K562 (cell line): ENCODE results near the gene VWA8. TPM values are rescaled to one million over a fixed set of nuclear protein-coding genes. Genes with fewer than 3 reads are reported as not detected.

Experiments used
- ATAC-seq: fragments of 200-7000 bp; cut with Tn5 transposase; 3 replicates; pipeline ENCODE4 v1.9.1; 2020; ENCODE audit warnings: moderate library complexity
- BruUV-seq: library from RNA; stranded (reverse); fragments of 400-500 nt; replicated peaks from 2 replicates; lab custom pipeline; 2021; lab: Mats Ljungman, UMichigan
- CTCF ChIA-PET: fragments of 300-600 bp; formaldehyde crosslinking; extraction: SDS; loops from one replicate; lab custom pipeline; 2021; ENCODE audit warnings: low intra/inter-chr PET ratio; lab: Yijun Ruan, JAX
- POLR2A ChIA-PET: fragments of 300-600, 350-650 bp; sonication (Branson Sonifier 250); formaldehyde crosslinking; extraction: SDS; loops from one replicate; lab custom pipeline; 2021; ENCODE audit warnings: antibody characterized with exemption, inconsistent platforms; lab: Yijun Ruan, JAX
- DNase-seq, 4 experiments: peaks; one replicate each; pipeline versions ENCODE4 v3.0.0 to v3.0.0-alpha.2; 2011 to 2018; ENCODE audit warnings: low spot score in 3 of 4, mixed read lengths in 3 of 4; ENCODE audit errors: extremely low read depth in 1 of 4
- FAIRE-seq: peaks from 2 replicates; lab custom pipeline; 2011; peaks lifted over from hg19 to GRCh38; lab: Jason Lieb, UNC
- H2AFZ ChIP-seq: 2 replicates; pipeline ENCODE4 v1.6.0; 2011; ENCODE audit warnings: low read depth, low read length, control low read depth, inconsistent platforms
- H3K27ac ChIP-seq: fragments of 200-600 bp; 3 replicates; pipeline ENCODE4 v1.8.0; 2011; ENCODE audit warnings: low read depth, mild to moderate bottlenecking, control low read depth, inconsistent platforms, low read length, moderate library complexity, mixed read lengths; ENCODE audit errors: extremely low read depth
- H3K27me3 ChIP-seq, 2 experiments: fragments of 300-600 bp in 1 of 2; 2 replicates in 1 of 2; 3 replicates in 1 of 2; pipeline versions ENCODE4 v1.6.0 to v1.8.0; 2011; ENCODE audit warnings: inconsistent platforms in 2 of 2, low read length in 2 of 2, mild to moderate bottlenecking in 1 of 2, mixed read lengths in 1 of 2, moderate library complexity in 1 of 2; ENCODE audit not compliant: control insufficient read depth in 2 of 2, insufficient read depth in 2 of 2
- H3K36me3 ChIP-seq: fragments of 300-600 bp; 3 replicates; pipeline ENCODE4 v1.8.0; 2011; ENCODE audit warnings: mild to moderate bottlenecking, low read length, inconsistent platforms; ENCODE audit not compliant: control insufficient read depth, insufficient read depth
- H3K4me1 ChIP-seq, 2 experiments: fragments of 200-600 bp in 1 of 2; replicated peaks in 1 of 2; 2 replicates in 1 of 2; 3 replicates in 1 of 2; pipeline versions ENCODE4 v1.5.1 to v1.8.0; 2011; ENCODE audit warnings: inconsistent platforms in 2 of 2, low read length in 2 of 2, mild to moderate bottlenecking in 1 of 2, mixed read lengths in 1 of 2, moderate library complexity in 1 of 2; ENCODE audit not compliant: control insufficient read depth in 2 of 2, insufficient read depth in 2 of 2
- H3K4me2 ChIP-seq: 2 replicates; pipeline ENCODE4 v1.6.1; 2011; ENCODE audit warnings: low read length, control low read depth, inconsistent platforms, mixed read lengths; ENCODE audit not compliant: insufficient read depth
- H3K4me3 ChIP-seq: fragments of 200-600 bp; sonication (generic), shearing (Covaris generic); 2 replicates; pipeline ENCODE4 v1.5.1; 2016; ENCODE audit warnings: control low read depth, inconsistent platforms
- H3K79me2 ChIP-seq: fragments of 200-600 bp; 3 replicates; pipeline ENCODE4 v1.8.0; 2011; ENCODE audit warnings: low read length, inconsistent platforms; ENCODE audit not compliant: control insufficient read depth, insufficient read depth
- H3K9ac ChIP-seq, 2 experiments: 2 replicates each; pipeline versions ENCODE4 v1.6.0 to v1.6.1; 2011; ENCODE audit warnings: low read depth in 2 of 2, low read length in 2 of 2, control low read depth in 1 of 2, inconsistent platforms in 1 of 2, mild to moderate bottlenecking in 1 of 2, mixed read lengths in 1 of 2; ENCODE audit not compliant: insufficient read depth in 1 of 2
- H3K9me1 ChIP-seq: one replicate; pipeline ENCODE4 v1.6.0; 2011; ENCODE audit warnings: inconsistent platforms, mild to moderate bottlenecking, low read length, moderate library complexity; ENCODE audit not compliant: control insufficient read depth, insufficient read depth
- H3K9me3 ChIP-seq: replicated peaks from 2 replicates; pipeline ENCODE4 v1.5.1; 2011; ENCODE audit warnings: low read depth, low read length, inconsistent platforms; ENCODE audit not compliant: control insufficient read depth, insufficient read depth
- H4K20me1 ChIP-seq: replicated peaks from 2 replicates; pipeline ENCODE4 v1.6.1; 2011; ENCODE audit warnings: low read length, inconsistent platforms, mixed read lengths; ENCODE audit not compliant: control insufficient read depth, insufficient read depth
- CXXC5 ChIP-seq: fragments of 250-450 bp; sonication (Bioruptor Pico); IDR thresholded peaks from 2 replicates; pipeline ENCODE4 v1.8.0; 2022; ENCODE audit warnings: inconsistent platforms, mild to moderate bottlenecking, moderate library complexity
- ILF3 ChIP-seq: fragments of 450-650 bp; IDR thresholded peaks from 2 replicates; pipeline ENCODE4 v1.6.1; 2018; ENCODE audit warnings: antibody characterized with exemption, mild to moderate bottlenecking, moderate library complexity, borderline replicate concordance
- KAT7 ChIP-seq: sonication (generic); formaldehyde crosslinking; IDR thresholded peaks from 2 replicates; pipeline ENCODE4 v1.8.0; 2022; ENCODE audit warnings: missing genetic modification reagents, mild to moderate bottlenecking, borderline replicate concordance
- KDM4B ChIP-seq, 2 experiments: fragments of 450-650 bp in 1 of 2; sonication (generic) in 1 of 2; IDR thresholded peaks; 2 replicates each; pipeline ENCODE4 v1.6.1; 2016 to 2017; ENCODE audit warnings: borderline replicate concordance in 2 of 2, antibody characterized with exemption in 1 of 2, low read depth in 1 of 2, mild to moderate bottlenecking in 1 of 2
- NFATC3 ChIP-seq: fragments of 450-650 bp; IDR thresholded peaks from 2 replicates; pipeline ENCODE4 v1.6.1; 2017; ENCODE audit warnings: mild to moderate bottlenecking
- NFXL1 ChIP-seq: fragments of 450-650 bp; formaldehyde crosslinking; IDR thresholded peaks from 2 replicates; pipeline ENCODE4 v1.4.0; 2021; ENCODE audit warnings: mild to moderate bottlenecking
- in situ Hi-C: fragments of 300-500 bp; cut with MboI; formaldehyde crosslinking; loops from 4 replicates; pipeline ENCODE4 v1.15.0; 2018; ENCODE audit warnings: inconsistent platforms, mixed read lengths
- intact Hi-C: fragments of 100-400 bp; cut with micrococcal nuclease; formaldehyde crosslinking; loops from 2 replicates; pipeline ENCODE4 v1.14.2; 2022
- polyA plus RNA-seq, 8 experiments: library from polyadenylated mRNA; depleted of rRNA in 4 of 8; stranded (reverse) in 5 of 8; unstranded in 3 of 8; fragments of >200 nt; fragmentation: Nextera tagmentation in 2 of 8; fragmentation: Illumina TruSeq in 1 of 8; extraction: Ambion mirVana in 2 of 8; extraction: Trizol in 1 of 8; gene quantifications; 2 replicates each; pipeline versions ENCODE4 v1.2.1 to v1.2.3, GENCODE V29; 2011 to 2014; ENCODE audit warnings: inconsistent platforms in 1 of 8, missing spikeins in 1 of 8
- total RNA-seq, 7 experiments: library from RNA; depleted of rRNA in 6 of 7; stranded (reverse); fragments of >200 nt in 6 of 7; fragmentation: Illumina TruSeq in 2 of 7; extraction: Trizol in 2 of 7; gene quantifications; 2 replicates each; pipeline versions ENCODE4 v1.2.1 to v1.2.3, GENCODE V29; 2011 to 2021; ENCODE audit warnings: low replicate concordance in 1 of 7
- TF ChIP-seq, protein P1 (sequence below): sonication (generic); formaldehyde crosslinking; IDR thresholded peaks from 2 replicates; pipeline ENCODE4 v1.9.0; 2022; ENCODE audit warnings: mild to moderate bottlenecking, missing genetic modification reagents
- TF ChIP-seq, protein P2 (sequence below): fragments of 450-650 bp; formaldehyde crosslinking; IDR thresholded peaks from 2 replicates; pipeline ENCODE4 v1.4.0; 2020; ENCODE audit warnings: mild to moderate bottlenecking, moderate library complexity
- TF ChIP-seq, protein P3 (sequence below): fragments of 450-650 bp; IDR thresholded peaks from 2 replicates; pipeline ENCODE4 v1.6.1; 2017; ENCODE audit warnings: mild to moderate bottlenecking, moderate library complexity
- TF ChIP-seq, protein P4 (sequence below): fragments of 450-650 bp; formaldehyde crosslinking; IDR thresholded peaks from 2 replicates; pipeline ENCODE4 v1.4.0; 2020; ENCODE audit warnings: mild to moderate bottlenecking, moderate library complexity

VWA8 gene
- total and polyA plus RNA-seq, 9 of the 15 experiments (the other 6 are each of a cell fraction or from before 2014, with no cell fraction given), result 2.1 to 18.5 (median 13.3) TPM

DNA sequence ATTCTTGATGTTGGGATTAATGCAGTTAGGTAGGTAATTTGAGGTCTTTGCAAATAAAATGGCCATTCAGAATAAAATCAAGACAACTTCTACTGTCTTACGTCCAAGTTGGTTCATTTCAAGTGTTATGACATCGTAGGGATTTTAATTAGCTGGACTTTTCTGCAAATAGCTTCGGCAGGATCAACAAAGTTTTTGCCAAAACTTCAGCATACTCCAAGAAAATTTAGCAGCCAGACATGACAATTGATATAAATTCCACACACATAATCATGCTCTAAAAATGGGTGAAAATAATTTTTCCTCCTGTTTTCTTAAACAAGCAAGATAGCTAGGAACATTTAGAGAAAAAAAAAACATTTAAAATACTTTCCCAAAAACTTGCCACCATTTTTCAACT lies 344.8 kb downstream of the VWA8 start (continued):
- TF ChIP-seq KDM4B (IDR thresholded peaks at IDR 0.05; ENCODE audit: borderline replicate concordance in 2 of 2, low read depth in 1 of 2), result no peak
- TF ChIP-seq ILF3, result no peak
- no peak for TF ChIP-seq NFATC3

DNA sequence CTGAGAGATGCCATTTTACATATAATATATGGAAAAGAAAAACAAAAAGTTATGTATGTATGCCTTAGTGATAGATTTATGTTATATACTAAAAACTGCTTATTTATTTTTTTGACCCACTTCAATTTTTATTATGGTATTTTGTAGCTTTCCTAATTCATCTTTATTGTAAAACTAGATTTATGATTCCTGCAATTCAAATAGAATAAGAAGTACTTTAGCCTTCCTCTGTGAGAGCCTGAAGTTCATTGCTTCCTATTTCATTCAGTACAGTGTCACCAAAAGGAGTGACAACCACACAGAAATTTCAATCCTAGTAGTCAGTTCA lies 345.4 kb downstream of the VWA8 start:
- Histone ChIP-seq H3K4me1 (no peaks in the 10 kb centered on the region), H3K9me3 (no peaks in the 10 kb centered on the region), H3K4me2 (no peak overlapping the region), H3K27me3 (no peaks in the 10 kb centered on the region), H3K9me1 (no peaks in the 10 kb centered on the region), H3K79me2 (no peaks in the 10 kb centered on the region), H2AFZ (no peak overlapping the region), H3K4me3 (no peak overlapping the region), H4K20me1 (no peaks in the 10 kb centered on the region), H3K36me3 (peaks cover 29% of the 10 kb centered on the region; the same call in 2 of the 3 replicates), H3K9ac (no peak overlapping the region), H3K27ac (no peak overlapping the region)
- no TSS peak for BruUV-seq
- ATAC-seq, result no peak
- POLR2A ChIA-PET, result no interaction called here
- no peak for FAIRE-seq
- TF ChIP-seq, protein P1, sequence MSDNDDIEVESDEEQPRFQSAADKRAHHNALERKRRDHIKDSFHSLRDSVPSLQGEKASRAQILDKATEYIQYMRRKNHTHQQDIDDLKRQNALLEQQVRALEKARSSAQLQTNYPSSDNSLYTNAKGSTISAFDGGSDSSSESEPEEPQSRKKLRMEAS (CRISPR knock-in tag), result no peak
- TF ChIP-seq CXXC5 (CRISPR knock-in tag) (no peak), NFXL1 (CRISPR knock-in tag) (no peak), KAT7 (CRISPR knock-in tag) (no peak)
- TF ChIP-seq, protein P2, sequence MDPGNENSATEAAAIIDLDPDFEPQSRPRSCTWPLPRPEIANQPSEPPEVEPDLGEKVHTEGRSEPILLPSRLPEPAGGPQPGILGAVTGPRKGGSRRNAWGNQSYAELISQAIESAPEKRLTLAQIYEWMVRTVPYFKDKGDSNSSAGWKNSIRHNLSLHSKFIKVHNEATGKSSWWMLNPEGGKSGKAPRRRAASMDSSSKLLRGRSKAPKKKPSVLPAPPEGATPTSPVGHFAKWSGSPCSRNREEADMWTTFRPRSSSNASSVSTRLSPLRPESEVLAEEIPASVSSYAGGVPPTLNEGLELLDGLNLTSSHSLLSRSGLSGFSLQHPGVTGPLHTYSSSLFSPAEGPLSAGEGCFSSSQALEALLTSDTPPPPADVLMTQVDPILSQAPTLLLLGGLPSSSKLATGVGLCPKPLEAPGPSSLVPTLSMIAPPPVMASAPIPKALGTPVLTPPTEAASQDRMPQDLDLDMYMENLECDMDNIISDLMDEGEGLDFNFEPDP (CRISPR knock-in tag), result no peak
- TF ChIP-seq, protein P3, sequence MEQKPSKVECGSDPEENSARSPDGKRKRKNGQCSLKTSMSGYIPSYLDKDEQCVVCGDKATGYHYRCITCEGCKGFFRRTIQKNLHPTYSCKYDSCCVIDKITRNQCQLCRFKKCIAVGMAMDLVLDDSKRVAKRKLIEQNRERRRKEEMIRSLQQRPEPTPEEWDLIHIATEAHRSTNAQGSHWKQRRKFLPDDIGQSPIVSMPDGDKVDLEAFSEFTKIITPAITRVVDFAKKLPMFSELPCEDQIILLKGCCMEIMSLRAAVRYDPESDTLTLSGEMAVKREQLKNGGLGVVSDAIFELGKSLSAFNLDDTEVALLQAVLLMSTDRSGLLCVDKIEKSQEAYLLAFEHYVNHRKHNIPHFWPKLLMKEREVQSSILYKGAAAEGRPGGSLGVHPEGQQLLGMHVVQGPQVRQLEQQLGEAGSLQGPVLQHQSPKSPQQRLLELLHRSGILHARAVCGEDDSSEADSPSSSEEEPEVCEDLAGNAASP, result no peak
- TF ChIP-seq, protein P4, sequence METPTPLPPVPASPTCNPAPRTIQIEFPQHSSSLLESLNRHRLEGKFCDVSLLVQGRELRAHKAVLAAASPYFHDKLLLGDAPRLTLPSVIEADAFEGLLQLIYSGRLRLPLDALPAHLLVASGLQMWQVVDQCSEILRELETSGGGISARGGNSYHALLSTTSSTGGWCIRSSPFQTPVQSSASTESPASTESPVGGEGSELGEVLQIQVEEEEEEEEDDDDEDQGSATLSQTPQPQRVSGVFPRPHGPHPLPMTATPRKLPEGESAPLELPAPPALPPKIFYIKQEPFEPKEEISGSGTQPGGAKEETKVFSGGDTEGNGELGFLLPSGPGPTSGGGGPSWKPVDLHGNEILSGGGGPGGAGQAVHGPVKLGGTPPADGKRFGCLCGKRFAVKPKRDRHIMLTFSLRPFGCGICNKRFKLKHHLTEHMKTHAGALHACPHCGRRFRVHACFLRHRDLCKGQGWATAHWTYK (CRISPR knock-in tag), result no peak
- no peak for DNase-seq
- intact Hi-C loops, result no loop called here
- in situ Hi-C loops, result no loop called here
- CTCF ChIA-PET, result no interaction called here
